ENCODE data around the gene EGR4. TPM values are rescaled to one million over a fixed set of nuclear protein-coding genes. Genes with fewer than 3 reads are reported as not detected.

The EGR4 gene
- total RNA-seq, 5 donors from 2014 or later (not counting 1 experiment from before 2014, with no cell fraction given) = 0.09 to 0.35 (median 0.19) TPM; not detected in 1

- POLR2A ChIA-PET = no interaction called here
- Mint-ChIP-seq H3K4me1 (peaks cover 21 to 29% (median 25%) of the 10 kb centered on the region in 3 donors), H3K9me3 (no peaks in the 10 kb centered on the region), H3K27ac (no peak overlapping the region), H3K4me3 (no peak overlapping the region), H3K36me3 (peaks cover 7% of the 10 kb centered on the region), H3K27me3 (no peaks in the 10 kb centered on the region)
- CTCF ChIA-PET = no interaction called here
- H3K27ac ChIP-seq (ENCODE audit: low read length) = no peak overlapping the region
- no peak overlapping the region for H3K4me3 ChIP-seq (ENCODE audit: control insufficient read depth in 1 of 2, extremely low read depth in 1 of 2, low read length in 1 of 2)
- ATAC-seq (replicated peaks in 1 of 4) = no peak
- no peaks in the 10 kb centered on the region for H3K9me3 ChIP-seq
- H3K36me3 ChIP-seq (ENCODE audit: control insufficient read depth in 2 of 2, extremely low read depth in 1 of 2, insufficient read depth in 1 of 2, low read length in 1 of 2) = peaks cover 10 to 11% of the 10 kb centered on the region in 2 donors
- peaks cover 3 to 13% of the 10 kb centered on the region in 2 experiments for H3K4me1 ChIP-seq (ENCODE audit: control insufficient read depth in 1 of 2, extremely low read depth in 1 of 2, insufficient read depth in 2 of 2, low read length in 2 of 2)
- H3K27me3 ChIP-seq (replicated peaks in 1 of 2; ENCODE audit: control insufficient read depth in 2 of 2, extremely low read depth in 1 of 2, insufficient read depth in 2 of 2, low read length in 1 of 2) = no peaks in the 10 kb centered on the region
- 96% methylated on average over 23 of the region's 26 CpGs for WGBS (ENCODE audit: insufficient coverage)
- DNase-seq = no peak
These were observed 27.1 kb downstream of the EGR4 start for GRCh38 chr2:73266061-73266901.

- CTCF ChIA-PET = interaction anchor here in 1 of 2 donors (0.5 kb wide), 1 partner anchor 398 kb away, joined by 3 read pairs; no protein-coding TSS in a partner anchor
- H3K4me3 Mint-ChIP-seq = no peak overlapping the region
- peaks cover 10 to 11% of the 10 kb centered on the region in 2 donors for H3K36me3 ChIP-seq (ENCODE audit: control insufficient read depth in 2 of 2, extremely low read depth in 1 of 2, insufficient read depth in 1 of 2, low read length in 1 of 2)
- no peaks in the 10 kb centered on the region for H3K9me3 ChIP-seq
- POLR2A ChIA-PET = no interaction called here
- H3K4me3 ChIP-seq (ENCODE audit: control insufficient read depth in 1 of 2, extremely low read depth in 1 of 2, low read length in 1 of 2) = no peak overlapping the region
- no peak overlapping the region for H3K27ac Mint-ChIP-seq
- H3K4me1 Mint-ChIP-seq = peaks cover 19 to 29% (median 25%) of the 10 kb centered on the region in 3 donors
- no peaks in the 10 kb centered on the region for H3K27me3 Mint-ChIP-seq
- WGBS (ENCODE audit: insufficient coverage) = 95% methylated on average over 26 of the region's 28 CpGs
- no peak overlapping the region for H3K27ac ChIP-seq (ENCODE audit: low read length)
- H3K27me3 ChIP-seq (replicated peaks in 1 of 2; ENCODE audit: control insufficient read depth in 2 of 2, extremely low read depth in 1 of 2, insufficient read depth in 2 of 2, low read length in 1 of 2) = no peaks in the 10 kb centered on the region
- H3K36me3 Mint-ChIP-seq = peaks cover 7% of the 10 kb centered on the region
- ATAC-seq (replicated peaks in 1 of 4) (no peak), DNase-seq (no peak)
- peaks cover 3 to 13% of the 10 kb centered on the region in 2 experiments for H3K4me1 ChIP-seq (ENCODE audit: control insufficient read depth in 1 of 2, extremely low read depth in 1 of 2, insufficient read depth in 2 of 2, low read length in 2 of 2)
- no peaks in the 10 kb centered on the region for H3K9me3 Mint-ChIP-seq
These were observed 27.9 kb downstream of the EGR4 start for GRCh38 chr2:73265298-73266060.

- Histone ChIP-seq H3K4me3 (ENCODE audit: control insufficient read depth in 1 of 2, extremely low read depth in 1 of 2, low read length in 1 of 2) (no peak overlapping the region), H3K27me3 (replicated peaks in 1 of 2; ENCODE audit: control insufficient read depth in 2 of 2, extremely low read depth in 1 of 2, insufficient read depth in 2 of 2, low read length in 1 of 2) (no peaks in the 10 kb centered on the region), H3K9me3 (no peaks in the 10 kb centered on the region), H3K36me3 (ENCODE audit: control insufficient read depth in 2 of 2, extremely low read depth in 1 of 2, insufficient read depth in 1 of 2, low read length in 1 of 2) (peaks cover 10 to 15% of the 10 kb centered on the region in 2 donors), H3K4me1 (ENCODE audit: control insufficient read depth in 1 of 2, extremely low read depth in 1 of 2, insufficient read depth in 2 of 2, low read length in 2 of 2) (peaks cover 3 to 9% of the 10 kb centered on the region in 2 experiments), H3K27ac (ENCODE audit: low read length) (no peak overlapping the region)
- POLR2A ChIA-PET = no interaction called here
- Mint-ChIP-seq H3K9me3 (no peaks in the 10 kb centered on the region), H3K27ac (no peak overlapping the region), H3K36me3 (peaks cover 8% of the 10 kb centered on the region), H3K4me1 (peaks cover 15 to 24% (median 20%) of the 10 kb centered on the region in 3 donors), H3K4me3 (no peak overlapping the region), H3K27me3 (no peaks in the 10 kb centered on the region)
- ATAC-seq (replicated peaks in 1 of 4) = no peak
- DNase-seq = no peak
- CTCF ChIA-PET = interaction anchor here in 1 of 2 donors (0.5 kb wide), 1 partner anchor 397 kb away, joined by 3 read pairs; no protein-coding TSS in a partner anchor
- WGBS (ENCODE audit: insufficient coverage) = 94% methylated on average over 3 of the region's 4 CpGs
These were observed 28.6 kb downstream of the EGR4 start for GRCh38 chr2:73264783-73265182.

- no peak overlapping the region for H3K27ac ChIP-seq (ENCODE audit: low read length)
- ChIA-PET POLR2A (no interaction called here), CTCF (no interaction called here)
- Mint-ChIP-seq H3K36me3 (peaks cover 12% of the 10 kb centered on the region), H3K27me3 (no peaks in the 10 kb centered on the region), H3K4me1 (peaks cover 13 to 22% (median 18%) of the 10 kb centered on the region in 3 donors), H3K9me3 (no peaks in the 10 kb centered on the region), H3K4me3 (no peak overlapping the region), H3K27ac (no peak overlapping the region)
- no peaks in the 10 kb centered on the region for H3K27me3 ChIP-seq (replicated peaks in 1 of 2; ENCODE audit: control insufficient read depth in 2 of 2, extremely low read depth in 1 of 2, insufficient read depth in 2 of 2, low read length in 1 of 2)
- 95% methylated on average over 12 of the region's 15 CpGs for WGBS (ENCODE audit: insufficient coverage)
- no peaks in the 10 kb centered on the region for H3K9me3 ChIP-seq
- H3K4me1 ChIP-seq (ENCODE audit: control insufficient read depth in 1 of 2, extremely low read depth in 1 of 2, insufficient read depth in 2 of 2, low read length in 2 of 2) = peaks cover 3 to 7% of the 10 kb centered on the region in 2 experiments
- H3K4me3 ChIP-seq (ENCODE audit: control insufficient read depth in 1 of 2, extremely low read depth in 1 of 2, low read length in 1 of 2) = no peak overlapping the region
- H3K36me3 ChIP-seq (ENCODE audit: control insufficient read depth in 2 of 2, extremely low read depth in 1 of 2, insufficient read depth in 1 of 2, low read length in 1 of 2) = peaks cover 12 to 16% of the 10 kb centered on the region in 2 donors
- DNase-seq (no peak), ATAC-seq (replicated peaks in 1 of 4) (no peak)
These were observed 29.1 kb downstream of the EGR4 start for GRCh38 chr2:73264332-73264606.

GRCh38 chr2:73263540-73264331 lies 29.6 kb downstream of the EGR4 start:
- H3K9me3 ChIP-seq = no peaks in the 10 kb centered on the region
- POLR2A ChIA-PET = no interaction called here
- no peaks in the 10 kb centered on the region for H3K27me3 ChIP-seq (replicated peaks in 1 of 2; ENCODE audit: control insufficient read depth in 2 of 2, extremely low read depth in 1 of 2, insufficient read depth in 2 of 2, low read length in 1 of 2)
- Mint-ChIP-seq H3K27ac (no peak overlapping the region), H3K27me3 (no peaks in the 10 kb centered on the region), H3K4me3 (no peak overlapping the region), H3K36me3 (peaks cover 12% of the 10 kb centered on the region), H3K9me3 (no peaks in the 10 kb centered on the region), H3K4me1 (peaks cover 16 to 21% (median 18%) of the 10 kb centered on the region in 3 donors)
- H3K36me3 ChIP-seq (ENCODE audit: control insufficient read depth in 2 of 2, extremely low read depth in 1 of 2, insufficient read depth in 1 of 2, low read length in 1 of 2) = peaks cover 14 to 20% of the 10 kb centered on the region in 2 donors
- 96% methylated on average over 8 of the region's 16 CpGs for WGBS (ENCODE audit: insufficient coverage)
- ATAC-seq (replicated peaks in 1 of 4) (no peak), DNase-seq (no peak)
- no peak overlapping the region for H3K4me3 ChIP-seq (ENCODE audit: control insufficient read depth in 1 of 2, extremely low read depth in 1 of 2, low read length in 1 of 2)
- peaks cover 3 to 5% of the 10 kb centered on the region in 2 experiments for H3K4me1 ChIP-seq (ENCODE audit: control insufficient read depth in 1 of 2, extremely low read depth in 1 of 2, insufficient read depth in 2 of 2, low read length in 2 of 2)
- no peak overlapping the region for H3K27ac ChIP-seq (ENCODE audit: low read length)
- CTCF ChIA-PET = interaction anchor here (0.6 kb wide), 2 partner anchors 26 to 194 kb away, joined by 3 read pairs; no protein-coding TSS in a partner anchor
